NCI-H226 (cell line): ENCODE results near the gene MMP21.
A peak's percentile ranks its signal among the peaks of the same experiment; 100 is the strongest.

Experiments used
- DNase-seq: peaks from one replicate; pipeline ENCODE4 v3.0.0-alpha.2; 2015

The MMP21 gene, protein sequence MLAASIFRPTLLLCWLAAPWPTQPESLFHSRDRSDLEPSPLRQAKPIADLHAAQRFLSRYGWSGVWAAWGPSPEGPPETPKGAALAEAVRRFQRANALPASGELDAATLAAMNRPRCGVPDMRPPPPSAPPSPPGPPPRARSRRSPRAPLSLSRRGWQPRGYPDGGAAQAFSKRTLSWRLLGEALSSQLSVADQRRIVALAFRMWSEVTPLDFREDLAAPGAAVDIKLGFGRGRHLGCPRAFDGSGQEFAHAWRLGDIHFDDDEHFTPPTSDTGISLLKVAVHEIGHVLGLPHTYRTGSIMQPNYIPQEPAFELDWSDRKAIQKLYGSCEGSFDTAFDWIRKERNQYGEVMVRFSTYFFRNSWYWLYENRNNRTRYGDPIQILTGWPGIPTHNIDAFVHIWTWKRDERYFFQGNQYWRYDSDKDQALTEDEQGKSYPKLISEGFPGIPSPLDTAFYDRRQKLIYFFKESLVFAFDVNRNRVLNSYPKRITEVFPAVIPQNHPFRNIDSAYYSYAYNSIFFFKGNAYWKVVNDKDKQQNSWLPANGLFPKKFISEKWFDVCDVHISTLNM

DNA sequence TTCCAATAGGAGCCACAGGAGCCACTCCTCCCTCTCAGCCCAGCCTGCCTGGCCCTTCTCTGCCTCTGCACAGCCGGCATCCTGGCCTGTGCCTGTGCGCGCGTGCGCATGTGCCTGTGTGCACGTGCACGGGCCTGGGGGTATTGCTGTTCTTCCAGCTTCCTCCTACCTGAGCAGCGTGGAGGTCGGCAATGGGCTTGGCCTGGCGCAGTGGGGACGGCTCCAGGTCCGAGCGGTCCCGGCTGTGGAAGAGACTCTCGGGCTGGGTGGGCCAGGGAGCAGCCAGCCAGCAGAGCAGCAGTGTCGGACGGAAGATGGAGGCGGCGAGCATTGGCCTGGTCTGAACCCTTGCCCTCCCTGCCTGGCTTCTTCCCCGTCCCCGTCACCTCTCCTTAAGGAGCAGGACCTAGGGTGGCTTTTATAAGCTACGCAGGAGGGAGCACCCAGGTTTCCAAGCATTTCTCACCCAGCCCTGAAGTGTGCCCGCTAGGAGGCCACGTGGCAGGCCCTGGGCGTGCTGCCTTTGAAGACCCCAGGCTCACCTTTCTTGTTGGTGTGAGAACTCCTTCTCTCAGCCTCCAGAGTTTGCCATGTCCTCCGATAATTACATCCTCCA lies at the start of gene MMP21:
TSS of gene MMP21 (minus strand) at position 331 of the 616 bp plus-strand sequence. CDS start at position 331, 0 bp downstream.
- no peak for DNase-seq

DNA sequence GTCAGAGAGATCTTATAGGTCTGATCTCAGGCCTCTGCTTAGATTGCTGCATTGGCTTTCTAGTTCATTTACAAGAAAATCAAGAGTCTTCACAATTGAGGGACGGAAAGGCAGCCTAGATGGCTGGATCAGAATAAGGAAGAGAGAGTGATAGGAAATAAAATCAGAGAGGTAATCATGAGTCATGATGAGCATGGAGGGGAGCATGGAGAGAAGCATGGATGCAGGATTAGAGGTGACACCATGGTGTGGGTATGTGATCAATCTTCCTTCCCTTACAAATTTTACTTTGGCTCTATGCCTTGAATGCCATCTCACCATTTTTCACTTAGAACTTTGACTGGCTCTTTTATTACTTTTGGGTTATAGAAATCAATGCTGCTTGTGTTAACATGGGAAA lies 49.1 kb upstream of the MMP21 start:
- no peak for DNase-seq

DNA sequence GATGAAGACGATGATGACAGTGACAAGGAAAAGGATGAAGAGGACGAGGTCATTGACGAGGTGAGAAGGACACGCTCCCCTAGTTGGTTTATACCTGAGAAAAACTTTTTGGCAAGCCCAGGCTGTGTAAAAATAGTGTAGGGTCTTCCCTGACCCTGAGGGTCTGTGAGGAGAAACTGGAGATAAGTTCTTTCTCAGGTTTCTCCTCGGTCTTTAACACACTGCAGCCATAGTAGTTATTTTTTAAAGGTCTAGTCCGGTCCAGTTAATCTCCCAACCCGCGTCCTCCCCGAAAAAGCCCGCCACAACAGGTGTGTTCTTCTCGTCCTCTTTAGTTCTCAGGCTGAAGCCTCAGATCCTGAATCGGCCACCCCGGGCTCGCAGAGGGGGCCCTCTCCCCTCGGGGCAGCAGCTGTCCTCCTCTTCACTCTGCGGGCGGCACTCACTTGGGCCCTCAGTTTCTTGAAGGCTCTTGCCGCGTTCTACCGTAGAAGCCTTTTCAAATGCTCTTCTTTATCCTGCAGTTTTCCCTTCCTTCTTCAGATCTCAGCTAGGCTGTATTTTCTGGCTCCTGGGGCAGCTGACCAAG lies 48.1 kb upstream of the MMP21 start:
- no peak for DNase-seq

DNA sequence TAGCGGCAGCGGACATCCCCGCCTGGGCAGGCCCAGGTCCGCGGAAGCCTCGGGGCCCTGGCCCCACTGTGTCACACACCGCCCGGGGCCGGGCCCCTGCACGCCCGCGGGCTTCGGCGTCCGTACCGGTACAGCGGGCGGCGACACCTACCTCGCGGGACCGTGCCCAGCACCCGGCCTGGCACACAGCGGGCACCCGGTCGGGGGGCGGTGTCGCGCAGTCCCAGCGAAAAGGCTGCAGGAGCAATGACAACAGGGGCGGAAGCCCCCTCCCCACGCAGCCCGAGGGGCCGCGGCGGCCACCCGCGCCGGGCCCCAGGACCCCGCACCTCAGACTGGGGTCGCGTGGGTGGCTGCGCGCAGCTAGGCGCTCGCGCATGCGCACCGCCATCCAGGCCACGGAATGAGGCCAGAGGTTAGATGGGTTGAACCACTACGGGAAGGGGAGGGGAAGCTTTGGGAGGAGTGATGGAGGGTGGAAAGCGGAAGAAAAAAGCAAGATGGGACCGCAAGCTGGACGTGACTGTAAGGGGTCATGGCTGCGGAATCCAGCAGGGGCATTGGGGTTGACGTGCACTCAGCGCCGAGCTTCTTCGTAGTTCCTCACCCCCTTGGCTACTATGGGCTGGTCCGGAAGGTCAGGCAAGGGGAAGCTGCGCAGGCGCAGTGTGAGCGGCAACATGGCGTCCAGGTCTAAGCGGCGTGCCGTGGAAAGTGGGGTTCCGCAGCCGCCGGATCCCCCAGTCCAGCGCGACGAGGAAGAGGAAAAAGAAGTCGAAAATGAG lies 47.4 kb upstream of the MMP21 start, which contains the start of the genes BCCIP and UROS:
TSS of gene BCCIP (plus strand) at position 669 of the 785 bp plus-strand sequence. CDS start at position 681, 12 bp downstream.
TSS of gene UROS (minus strand) at position 381 of the 785 bp plus-strand sequence. CDS start 6,759 bp downstream, outside the sequence.
- peak; percentile 52 for DNase-seq

DNA sequence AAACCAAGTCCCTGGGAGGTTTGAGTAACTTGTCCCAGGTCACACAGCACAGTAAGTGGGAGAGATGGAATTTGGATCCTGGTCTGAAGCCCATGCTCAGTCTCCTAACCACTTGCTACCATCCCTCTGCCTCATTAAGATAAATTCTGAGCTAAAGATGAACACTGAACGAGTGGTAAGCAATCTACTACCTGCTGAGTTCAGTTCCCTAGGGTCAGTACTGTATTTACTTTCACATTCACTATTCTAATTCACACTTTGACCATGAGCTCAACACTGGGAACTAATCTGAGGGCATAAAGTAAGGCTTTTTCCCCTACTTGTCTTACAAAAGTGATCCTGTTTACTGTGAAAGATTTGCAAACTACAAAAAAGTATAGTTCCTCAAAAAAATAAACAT lies 45.1 kb upstream of the MMP21 start:
- no peak for DNase-seq

DNA sequence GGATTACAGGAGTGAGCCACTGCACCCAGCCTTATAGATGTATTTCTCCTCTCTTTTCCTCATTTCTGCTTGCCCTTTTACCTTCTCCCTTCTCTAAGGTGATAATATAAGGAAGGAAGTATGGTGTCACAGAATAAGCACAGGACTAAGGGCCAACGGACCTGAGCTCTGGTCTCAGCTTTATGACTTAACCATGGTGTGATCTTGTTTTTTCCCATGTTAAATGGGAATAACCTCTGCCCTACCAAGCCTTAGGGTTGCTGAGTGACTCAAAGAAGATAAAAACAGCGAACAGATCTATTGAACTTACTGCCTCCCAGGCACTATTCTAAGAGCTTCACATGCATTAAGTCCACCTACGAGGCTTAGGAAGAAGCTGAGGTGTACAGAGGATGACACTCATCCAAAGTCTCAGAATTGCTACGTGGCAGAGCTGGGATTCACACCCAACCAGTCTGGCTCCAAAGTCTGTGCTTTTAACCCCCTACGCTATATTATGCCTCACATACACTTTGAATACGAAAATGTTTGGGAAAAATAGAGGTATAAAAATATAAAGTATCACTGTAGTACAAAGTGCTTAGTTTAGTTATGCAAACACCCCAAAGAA lies 41.8 kb upstream of the MMP21 start:
- DNase-seq: no peak

DNA sequence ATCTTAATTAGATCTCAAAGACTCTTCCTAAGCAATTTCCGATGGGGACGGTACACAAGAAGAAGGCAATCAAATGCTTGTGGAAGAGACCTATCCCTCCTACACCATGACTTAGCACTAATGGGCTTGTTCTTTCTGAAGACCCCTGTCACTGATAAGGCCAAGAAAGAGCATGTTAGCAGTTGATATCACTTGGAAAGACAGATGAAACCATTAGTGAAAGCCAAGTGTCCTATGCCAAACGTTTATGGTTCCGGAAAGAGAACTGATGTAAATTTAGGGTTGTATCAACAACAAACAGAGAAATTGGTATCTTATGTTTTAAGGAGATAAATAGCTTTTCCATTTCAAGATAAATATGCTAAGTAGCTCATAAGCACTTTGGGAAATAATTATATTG lies 40.9 kb upstream of the MMP21 start:
- no peak for DNase-seq

DNA sequence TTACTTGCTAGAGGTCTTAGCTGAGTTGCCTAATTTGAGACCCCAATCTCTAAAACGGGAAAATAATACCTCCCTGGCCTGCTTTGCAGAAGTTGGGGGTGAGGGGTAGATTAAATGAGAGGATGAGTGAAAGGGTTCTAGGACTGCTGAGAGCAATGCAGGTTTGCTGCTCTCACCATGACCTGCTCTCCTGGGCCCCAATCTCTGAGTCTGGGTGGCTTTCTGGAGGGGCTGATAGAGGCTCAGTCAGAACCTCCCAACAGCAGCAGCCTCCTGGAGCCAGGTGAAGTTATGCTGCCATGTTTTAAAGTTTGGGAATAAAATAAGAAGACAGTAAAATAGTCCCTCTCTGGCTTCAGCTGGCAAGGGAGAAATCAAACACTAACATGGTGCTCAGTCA lies 40.1 kb upstream of the MMP21 start:
- DNase-seq: no peak

DNA sequence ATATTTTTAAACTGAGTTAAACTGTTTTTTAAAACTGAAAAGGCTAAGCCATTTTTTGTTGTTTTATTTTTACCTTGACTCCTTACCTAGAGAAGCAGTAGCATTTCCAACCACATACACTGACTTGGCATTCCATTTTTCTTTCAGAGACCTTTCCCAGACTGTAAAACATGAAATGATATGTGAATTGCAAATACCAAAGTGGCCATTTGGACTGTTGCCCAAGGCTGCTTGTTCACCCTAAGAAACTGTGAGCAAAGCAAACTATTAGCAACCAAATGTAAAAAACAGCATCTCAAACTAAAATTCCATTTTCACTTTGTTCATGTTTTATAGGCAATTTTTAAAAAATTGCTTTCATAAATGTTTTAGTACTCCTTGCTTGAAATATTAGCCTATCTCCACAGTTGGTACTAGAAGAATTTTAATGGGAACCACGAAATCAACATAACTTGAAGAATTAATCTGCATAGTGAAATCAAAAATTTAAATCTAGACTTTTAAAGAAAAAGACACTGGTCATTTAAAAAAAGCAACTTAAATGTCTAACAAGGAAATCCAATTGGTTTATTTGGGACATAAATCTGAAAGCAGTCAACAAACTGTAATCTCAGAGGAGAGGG lies 36.6 kb upstream of the MMP21 start:
- DNase-seq: no peak

DNA sequence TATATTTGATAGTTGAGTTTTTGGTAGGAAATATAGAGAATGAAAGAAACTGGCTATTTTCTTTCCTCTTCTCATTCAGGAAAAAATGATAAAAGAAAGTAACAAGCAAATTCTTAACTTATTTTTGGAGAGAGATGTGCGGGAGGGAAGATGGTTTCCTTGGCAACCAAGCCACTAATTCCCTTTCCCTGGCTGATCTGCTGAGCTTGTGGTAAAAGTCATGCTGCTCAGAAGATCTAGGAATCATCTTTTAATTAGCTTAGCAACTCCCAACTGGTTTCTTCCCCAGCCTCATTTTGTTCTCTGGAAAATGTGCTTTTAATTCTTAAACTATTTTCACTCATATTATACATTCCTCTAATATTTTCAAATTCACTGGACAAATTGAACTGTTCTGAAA lies 35.6 kb upstream of the MMP21 start:
- DNase-seq: no peak

DNA sequence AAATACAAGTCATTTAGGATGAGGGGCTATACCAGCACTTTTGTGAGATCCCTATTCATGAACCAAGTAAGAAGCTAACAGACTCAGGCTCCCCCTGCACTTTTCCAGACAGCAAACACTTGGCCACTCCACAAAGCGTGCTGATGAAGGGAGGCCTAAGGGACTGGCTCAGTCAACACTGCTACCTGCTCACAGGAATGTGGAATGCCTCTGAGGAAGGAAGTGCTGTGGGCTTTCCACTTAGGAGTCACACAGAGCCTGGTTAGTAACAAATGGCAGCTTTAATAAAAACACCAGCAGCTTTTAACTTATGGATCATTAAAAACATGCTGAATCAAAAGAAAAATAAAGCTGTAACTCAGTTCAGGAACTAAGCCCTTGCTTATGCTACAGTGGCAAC lies 32.4 kb upstream of the MMP21 start:
- DNase-seq: no peak

DNA sequence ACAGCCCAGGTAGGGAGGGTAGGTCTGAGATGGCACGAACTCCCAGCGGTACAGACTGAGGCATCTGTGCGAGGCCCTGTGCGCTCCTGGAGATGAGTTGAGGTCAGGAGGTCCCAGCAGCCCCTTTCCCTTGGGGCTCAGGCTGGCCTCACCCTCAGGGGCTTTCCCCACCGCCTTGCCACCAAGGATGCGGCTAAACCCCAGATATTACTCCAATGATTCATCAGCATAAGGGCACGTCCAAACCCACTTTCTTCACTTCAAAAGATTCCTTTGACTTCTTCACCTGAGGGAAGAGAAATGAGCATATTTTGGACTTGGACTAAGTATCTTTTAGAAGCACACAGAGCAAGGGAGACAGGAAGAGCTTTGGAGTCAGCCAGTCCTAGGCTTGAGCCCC lies 27.1 kb upstream of the MMP21 start:
- no peak for DNase-seq

DNA sequence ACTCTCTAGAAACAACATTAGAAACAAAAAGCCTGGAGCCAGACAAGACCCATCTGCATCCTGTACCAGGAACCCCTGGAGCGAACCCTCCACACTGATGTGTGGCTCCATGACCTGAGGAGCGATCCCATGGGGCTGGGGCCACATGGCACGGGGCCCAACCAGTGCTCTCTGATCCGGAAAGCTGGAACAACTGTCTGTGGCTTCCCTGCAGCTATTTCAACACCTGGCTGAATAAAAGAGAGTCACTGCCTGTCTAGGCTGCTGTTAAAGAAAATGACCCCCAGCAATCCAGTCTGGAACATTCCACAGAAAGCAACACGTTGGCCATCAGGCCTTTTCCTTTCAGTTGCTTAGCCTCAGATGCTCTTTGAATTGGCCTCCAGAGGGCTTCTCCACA lies 26.5 kb upstream of the MMP21 start:
- DNase-seq: no peak

DNA sequence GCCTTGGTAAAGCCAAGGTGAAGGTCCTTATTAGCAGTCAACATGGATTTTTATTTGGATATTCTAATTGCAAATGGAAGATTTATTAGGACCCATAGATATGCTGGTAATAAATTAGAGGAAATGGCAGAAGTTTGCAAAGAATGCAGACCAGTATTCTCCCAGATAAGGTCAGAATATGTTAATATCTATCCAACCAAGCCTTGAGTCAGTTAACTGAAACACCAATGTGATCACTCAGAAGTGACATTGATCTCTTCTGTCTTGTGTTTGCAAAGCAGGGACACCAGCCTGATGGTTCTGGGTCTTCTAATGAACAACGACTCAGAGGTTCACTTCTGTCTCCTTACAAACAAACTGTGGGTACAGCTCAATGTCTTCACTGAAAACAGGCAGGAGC lies 26.0 kb upstream of the MMP21 start:
- DNase-seq: no peak

DNA sequence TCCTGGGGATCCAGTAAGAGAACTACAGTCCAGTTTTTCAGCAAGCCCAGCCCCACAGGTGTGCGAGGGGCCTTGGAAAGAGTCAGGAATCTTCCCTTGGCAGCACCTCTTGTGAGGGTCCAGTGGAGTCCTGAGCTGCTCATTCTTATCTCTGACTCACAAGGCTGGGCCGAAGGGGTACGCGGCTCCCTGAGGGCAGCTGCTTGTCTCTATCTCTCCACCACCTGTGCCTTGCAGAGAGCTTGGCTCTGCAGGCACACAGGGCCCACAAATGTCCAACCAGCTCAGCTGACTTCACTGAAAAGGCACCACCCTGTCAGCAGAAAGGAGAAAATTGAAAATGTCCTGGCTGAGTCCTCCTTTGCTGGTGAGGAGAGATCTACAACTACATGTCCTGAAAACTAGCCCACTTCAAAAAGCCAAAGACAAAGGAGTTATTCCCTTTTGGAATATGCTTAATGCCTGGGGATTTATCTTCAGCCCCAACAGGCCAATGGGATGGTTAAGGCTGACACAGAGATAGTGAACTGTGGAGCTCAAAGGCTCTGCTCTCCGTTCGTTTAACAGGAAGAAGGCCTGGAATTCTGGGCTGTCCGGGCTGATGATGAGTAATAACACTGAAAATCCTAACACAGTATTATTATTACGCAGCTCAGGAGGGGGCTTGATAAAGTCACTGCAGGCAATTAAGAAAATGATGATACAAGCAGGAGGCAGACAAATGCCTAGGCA lies 24.0 kb upstream of the MMP21 start:
- DNase-seq: no peak

DNA sequence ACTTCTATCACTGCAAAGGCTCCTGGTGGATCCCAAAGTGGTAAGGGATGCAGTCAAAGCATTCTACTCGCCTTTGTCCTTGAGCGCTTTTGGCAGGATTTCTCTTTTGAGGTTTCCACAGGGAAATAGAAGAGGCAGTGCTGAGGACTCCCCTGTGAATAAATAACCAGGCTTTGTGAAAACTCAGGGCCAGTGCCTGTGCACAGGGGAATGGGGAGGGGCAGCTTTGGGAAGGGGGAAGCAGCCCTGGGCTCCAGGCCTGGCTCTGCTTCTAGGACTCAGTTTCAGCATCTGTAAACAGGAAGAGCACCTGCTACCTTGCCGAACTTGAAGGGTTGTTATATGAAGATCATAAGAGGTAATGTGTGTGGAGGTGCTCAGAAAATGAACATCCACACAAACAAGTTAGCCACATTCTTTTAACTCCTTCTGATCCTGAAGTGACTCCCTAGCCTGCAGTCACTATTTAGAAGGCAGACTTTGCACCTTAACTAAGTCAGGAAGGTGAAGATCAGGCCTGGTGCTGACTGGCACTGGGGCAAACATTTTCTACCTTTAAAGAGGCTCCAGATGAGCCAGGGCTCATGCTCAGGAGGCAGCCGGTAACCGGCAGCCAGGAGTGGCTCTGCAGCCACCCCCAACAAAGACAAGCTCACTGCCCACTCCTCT lies 22.5 kb upstream of the MMP21 start:
- DNase-seq: no peak

DNA sequence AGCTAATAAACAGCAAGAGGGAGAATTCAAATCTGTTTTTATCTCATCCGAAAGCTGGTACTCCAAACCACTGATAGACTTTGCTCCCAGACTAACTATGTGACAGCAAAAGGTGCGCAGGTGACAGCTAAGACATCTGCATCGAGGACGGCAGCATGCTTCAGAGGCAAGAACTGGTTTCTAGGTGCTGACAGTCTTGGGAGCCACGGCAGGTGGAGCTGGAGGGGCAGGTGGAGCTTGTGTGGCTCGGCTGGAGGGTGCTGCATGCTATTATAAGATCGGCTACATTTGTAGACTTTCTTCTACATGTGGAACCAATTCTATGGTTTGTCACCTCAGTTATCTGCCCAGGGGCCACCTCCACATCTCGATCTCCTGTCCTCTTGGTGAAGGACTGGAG lies 21.8 kb upstream of the MMP21 start:
- no peak for DNase-seq

DNA sequence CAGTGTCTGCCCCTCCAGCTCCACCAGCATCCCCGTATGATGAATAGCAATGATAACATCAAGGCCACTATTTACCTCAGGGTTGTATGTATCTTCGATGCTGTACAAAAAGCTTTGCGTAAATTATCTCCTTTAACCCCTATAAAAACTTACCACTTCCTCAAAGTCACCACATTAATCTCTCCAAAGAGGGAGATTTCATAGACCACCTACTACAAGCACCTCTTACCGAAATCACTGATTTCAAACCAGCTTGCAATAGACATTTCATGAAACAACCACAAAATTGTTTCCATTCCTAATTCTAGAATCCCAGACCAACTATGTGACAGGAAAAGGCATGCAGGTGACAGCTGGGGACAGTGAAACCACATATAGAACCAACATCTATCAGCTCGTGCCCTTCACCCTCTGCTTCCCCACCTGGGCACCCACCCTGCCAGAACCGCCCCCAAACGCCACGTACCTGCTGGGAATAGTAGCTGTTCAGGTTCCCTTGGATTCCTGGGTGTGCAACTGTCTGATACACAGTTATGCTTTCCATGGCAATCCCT lies 20.1 kb upstream of the MMP21 start:
- no peak for DNase-seq

DNA sequence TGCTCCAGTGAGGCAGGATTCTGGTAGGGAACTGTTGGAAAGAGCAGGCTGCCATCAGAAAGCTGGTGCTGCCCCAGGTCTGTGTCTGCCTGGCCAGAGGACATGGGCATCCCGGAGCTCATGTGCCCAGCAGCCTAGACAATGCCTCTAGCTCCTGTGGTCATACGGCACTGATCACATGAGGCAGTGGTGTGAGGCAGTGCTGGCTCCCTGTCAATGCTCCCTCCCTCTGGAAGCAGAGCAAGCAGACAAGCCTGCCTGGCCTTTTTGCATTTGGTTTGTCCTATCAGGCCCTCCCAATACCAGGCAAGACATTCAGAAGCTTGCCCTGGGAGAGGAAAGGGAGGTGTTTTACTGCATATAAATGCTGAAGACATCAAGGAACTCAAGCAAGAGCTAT lies 19.5 kb upstream of the MMP21 start:
- DNase-seq: no peak
